ENCODE results near the gene PPP1R12B.
"Not testable (repeated sequence)": the region's sequence is repeated elsewhere in the genome, so short reads cannot be mapped to it uniquely, and the experiment has no call there.

DNA sequence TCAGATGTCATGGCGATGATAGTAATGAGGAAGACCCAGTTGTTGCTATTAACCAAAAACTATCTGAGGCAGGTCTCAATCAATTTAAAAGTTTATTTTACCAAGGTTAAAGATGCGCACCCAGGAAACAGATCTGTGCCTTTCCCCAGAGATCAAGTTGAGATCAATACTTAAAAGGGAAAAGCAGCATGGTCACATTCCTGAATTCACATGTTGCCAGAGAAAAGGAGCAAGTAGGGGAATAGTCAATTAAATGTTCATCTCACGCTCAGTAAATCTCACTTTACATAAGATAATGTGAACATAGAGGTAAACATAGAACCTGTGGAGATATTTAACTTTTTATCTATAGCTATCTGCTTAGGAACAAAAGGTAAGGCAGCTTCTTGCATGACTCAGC is 71.2 kb downstream of the PPP1R12B start:
- TF ChIP-seq, protein P1, sequence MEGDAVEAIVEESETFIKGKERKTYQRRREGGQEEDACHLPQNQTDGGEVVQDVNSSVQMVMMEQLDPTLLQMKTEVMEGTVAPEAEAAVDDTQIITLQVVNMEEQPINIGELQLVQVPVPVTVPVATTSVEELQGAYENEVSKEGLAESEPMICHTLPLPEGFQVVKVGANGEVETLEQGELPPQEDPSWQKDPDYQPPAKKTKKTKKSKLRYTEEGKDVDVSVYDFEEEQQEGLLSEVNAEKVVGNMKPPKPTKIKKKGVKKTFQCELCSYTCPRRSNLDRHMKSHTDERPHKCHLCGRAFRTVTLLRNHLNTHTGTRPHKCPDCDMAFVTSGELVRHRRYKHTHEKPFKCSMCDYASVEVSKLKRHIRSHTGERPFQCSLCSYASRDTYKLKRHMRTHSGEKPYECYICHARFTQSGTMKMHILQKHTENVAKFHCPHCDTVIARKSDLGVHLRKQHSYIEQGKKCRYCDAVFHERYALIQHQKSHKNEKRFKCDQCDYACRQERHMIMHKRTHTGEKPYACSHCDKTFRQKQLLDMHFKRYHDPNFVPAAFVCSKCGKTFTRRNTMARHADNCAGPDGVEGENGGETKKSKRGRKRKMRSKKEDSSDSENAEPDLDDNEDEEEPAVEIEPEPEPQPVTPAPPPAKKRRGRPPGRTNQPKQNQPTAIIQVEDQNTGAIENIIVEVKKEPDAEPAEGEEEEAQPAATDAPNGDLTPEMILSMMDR (optimal IDR thresholded peaks at IDR 0.05 in 1 of 3, IDR thresholded peaks at IDR 0.05 in 1 of 3, conservative IDR thresholded peaks at IDR 0.05 in 1 of 3; ENCODE audit: extremely low read depth in 1 of 3, insufficient read depth in 2 of 3, low read length in 3 of 3), result not testable (repeated sequence)
- TF ChIP-seq EZH2 (IDR thresholded peaks at IDR 0.05; ENCODE audit: low read length), result not testable (repeated sequence)

All from keratinocyte (primary cell).